ENCODE measurements around the gene FBN1. TPM values are rescaled to one million over a fixed set of nuclear protein-coding genes. Genes with fewer than 3 reads are reported as not detected.

Gene FBN1
- total RNA-seq, 1 experiment from 2014 or later: 0.43 TPM

GRCh38 chr15:48550822-48551525 lies 94.5 kb downstream of the FBN1 start:
- ChIA-PET CTCF (no interaction called here), POLR2A (no interaction called here)
- Mint-ChIP-seq H3K27ac (ENCODE audit: unreplicated experiment) (no peak overlapping the region), H3K4me1 (ENCODE audit: low read depth, unreplicated experiment) (no peaks in the 10 kb centered on the region), H3K9me3 (ENCODE audit: unreplicated experiment) (no peaks in the 10 kb centered on the region), H3K27me3 (ENCODE audit: insufficient read depth, unreplicated experiment) (peaks cover 24% of the 10 kb centered on the region), H3K36me3 (ENCODE audit: insufficient read depth, unreplicated experiment) (no peaks in the 10 kb centered on the region), H3K4me3 (ENCODE audit: unreplicated experiment) (no peak overlapping the region)
- Histone ChIP-seq H3K36me3 (ENCODE audit: control insufficient read depth, insufficient read depth, low read length) (no peaks in the 10 kb centered on the region), H3K4me3 (ENCODE audit: low read depth, low read length) (no peak overlapping the region), H3K4me1 (no peaks in the 10 kb centered on the region), H3K27me3 (replicated peaks; ENCODE audit: control insufficient read depth, insufficient read depth, low read length) (no peaks in the 10 kb centered on the region; the same call in 1 of the 2 replicates), H3K9me3 (no peaks in the 10 kb centered on the region)
- no peak for DNase-seq
- BruUV-seq (replicated peaks): no TSS peak
- TF ChIP-seq, protein P1, sequence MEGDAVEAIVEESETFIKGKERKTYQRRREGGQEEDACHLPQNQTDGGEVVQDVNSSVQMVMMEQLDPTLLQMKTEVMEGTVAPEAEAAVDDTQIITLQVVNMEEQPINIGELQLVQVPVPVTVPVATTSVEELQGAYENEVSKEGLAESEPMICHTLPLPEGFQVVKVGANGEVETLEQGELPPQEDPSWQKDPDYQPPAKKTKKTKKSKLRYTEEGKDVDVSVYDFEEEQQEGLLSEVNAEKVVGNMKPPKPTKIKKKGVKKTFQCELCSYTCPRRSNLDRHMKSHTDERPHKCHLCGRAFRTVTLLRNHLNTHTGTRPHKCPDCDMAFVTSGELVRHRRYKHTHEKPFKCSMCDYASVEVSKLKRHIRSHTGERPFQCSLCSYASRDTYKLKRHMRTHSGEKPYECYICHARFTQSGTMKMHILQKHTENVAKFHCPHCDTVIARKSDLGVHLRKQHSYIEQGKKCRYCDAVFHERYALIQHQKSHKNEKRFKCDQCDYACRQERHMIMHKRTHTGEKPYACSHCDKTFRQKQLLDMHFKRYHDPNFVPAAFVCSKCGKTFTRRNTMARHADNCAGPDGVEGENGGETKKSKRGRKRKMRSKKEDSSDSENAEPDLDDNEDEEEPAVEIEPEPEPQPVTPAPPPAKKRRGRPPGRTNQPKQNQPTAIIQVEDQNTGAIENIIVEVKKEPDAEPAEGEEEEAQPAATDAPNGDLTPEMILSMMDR (IDR thresholded peaks at IDR 0.05; ENCODE audit: insufficient read depth in 1 of 2, low read depth in 1 of 2, low read length in 1 of 2, severe bottlenecking in 1 of 2, unreplicated experiment in 1 of 2): no peak
- intact Hi-C loops (cut with micrococcal nuclease; ENCODE audit: unreplicated experiment): no loop called here

GRCh38 chr15:48548455-48548854 lies 97.1 kb downstream of the FBN1 start:
- ChIA-PET CTCF (interaction anchor here (0.7 kb wide), 1 partner anchor 1252 kb away, joined by 3 read pairs; no protein-coding TSS in a partner anchor), POLR2A (no interaction called here)
- no peaks in the 10 kb centered on the region; the same call in 1 of the 2 replicates for H3K27me3 ChIP-seq (replicated peaks; ENCODE audit: control insufficient read depth, insufficient read depth, low read length)
- H3K9me3 ChIP-seq: no peaks in the 10 kb centered on the region
- H3K36me3 Mint-ChIP-seq (ENCODE audit: insufficient read depth, unreplicated experiment): no peaks in the 10 kb centered on the region
- H3K9me3 Mint-ChIP-seq (ENCODE audit: unreplicated experiment): no peaks in the 10 kb centered on the region
- H3K36me3 ChIP-seq (ENCODE audit: control insufficient read depth, insufficient read depth, low read length): no peaks in the 10 kb centered on the region
- no peak for DNase-seq
- no peaks in the 10 kb centered on the region for H3K4me1 Mint-ChIP-seq (ENCODE audit: low read depth, unreplicated experiment)
- no peak overlapping the region for H3K27ac Mint-ChIP-seq (ENCODE audit: unreplicated experiment)
- peaks cover 21% of the 10 kb centered on the region for H3K27me3 Mint-ChIP-seq (ENCODE audit: insufficient read depth, unreplicated experiment)
- TF ChIP-seq, protein P1 (IDR thresholded peaks at IDR 0.05; ENCODE audit: insufficient read depth in 1 of 2, low read depth in 1 of 2, low read length in 1 of 2, severe bottlenecking in 1 of 2, unreplicated experiment in 1 of 2): no peak
- H3K4me3 Mint-ChIP-seq (ENCODE audit: unreplicated experiment): no peak overlapping the region
- intact Hi-C loops (cut with micrococcal nuclease; ENCODE audit: unreplicated experiment): no loop called here
- BruUV-seq (replicated peaks): no TSS peak
- no peaks in the 10 kb centered on the region for H3K4me1 ChIP-seq
- no peak overlapping the region for H3K4me3 ChIP-seq (ENCODE audit: low read depth, low read length)

DNA sequence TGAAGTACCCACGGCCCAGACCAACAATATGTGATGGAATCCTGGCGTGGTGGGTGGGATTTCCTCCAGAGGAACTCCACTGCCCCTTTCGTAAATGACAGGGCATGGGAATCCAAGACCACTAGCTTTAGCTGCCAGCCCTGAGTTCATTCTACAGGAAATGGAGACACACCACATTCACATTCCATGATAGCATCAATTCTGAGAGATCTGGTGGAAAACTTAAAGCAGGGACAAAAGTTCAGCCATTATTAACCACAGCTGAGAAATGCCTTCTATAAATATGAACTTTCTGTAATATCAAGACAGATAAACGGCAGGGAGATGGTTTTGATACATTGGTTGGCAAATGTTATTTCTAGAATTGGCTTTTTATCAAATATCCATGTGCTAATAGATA lies 98.2 kb downstream of the FBN1 start:
- CTCF ChIA-PET: no interaction called here
- Mint-ChIP-seq H3K27me3 (ENCODE audit: insufficient read depth, unreplicated experiment) (peaks cover 20% of the 10 kb centered on the region), H3K4me3 (ENCODE audit: unreplicated experiment) (no peak overlapping the region), H3K4me1 (ENCODE audit: low read depth, unreplicated experiment) (no peaks in the 10 kb centered on the region), H3K9me3 (ENCODE audit: unreplicated experiment) (no peaks in the 10 kb centered on the region), H3K36me3 (ENCODE audit: insufficient read depth, unreplicated experiment) (no peaks in the 10 kb centered on the region), H3K27ac (ENCODE audit: unreplicated experiment) (no peak overlapping the region)
- Histone ChIP-seq H3K27me3 (replicated peaks; ENCODE audit: control insufficient read depth, insufficient read depth, low read length) (no peaks in the 10 kb centered on the region; the same call in 1 of the 2 replicates), H3K9me3 (no peaks in the 10 kb centered on the region), H3K4me1 (no peaks in the 10 kb centered on the region), H3K4me3 (ENCODE audit: low read depth, low read length) (no peak overlapping the region), H3K36me3 (ENCODE audit: control insufficient read depth, insufficient read depth, low read length) (no peaks in the 10 kb centered on the region)
- no peak for DNase-seq
- BruUV-seq (replicated peaks): no TSS peak
- intact Hi-C loops (cut with micrococcal nuclease; ENCODE audit: unreplicated experiment): no loop called here
- TF ChIP-seq, protein P1 (IDR thresholded peaks at IDR 0.05; ENCODE audit: insufficient read depth in 1 of 2, low read depth in 1 of 2, low read length in 1 of 2, severe bottlenecking in 1 of 2, unreplicated experiment in 1 of 2): no peak
- POLR2A ChIA-PET: no interaction called here
